Measurements from ENCODE around the gene ZNF584. TPM values are rescaled to one million over a fixed set of nuclear protein-coding genes. Genes with fewer than 3 reads are reported as not detected.

ZNF584 gene
- total and polyA plus RNA-seq, 10 of the 15 experiments (the other 5 are each of a cell fraction or from before 2014, with no cell fraction given): 2.0 to 10.7 (median 6.3) TPM

DNA sequence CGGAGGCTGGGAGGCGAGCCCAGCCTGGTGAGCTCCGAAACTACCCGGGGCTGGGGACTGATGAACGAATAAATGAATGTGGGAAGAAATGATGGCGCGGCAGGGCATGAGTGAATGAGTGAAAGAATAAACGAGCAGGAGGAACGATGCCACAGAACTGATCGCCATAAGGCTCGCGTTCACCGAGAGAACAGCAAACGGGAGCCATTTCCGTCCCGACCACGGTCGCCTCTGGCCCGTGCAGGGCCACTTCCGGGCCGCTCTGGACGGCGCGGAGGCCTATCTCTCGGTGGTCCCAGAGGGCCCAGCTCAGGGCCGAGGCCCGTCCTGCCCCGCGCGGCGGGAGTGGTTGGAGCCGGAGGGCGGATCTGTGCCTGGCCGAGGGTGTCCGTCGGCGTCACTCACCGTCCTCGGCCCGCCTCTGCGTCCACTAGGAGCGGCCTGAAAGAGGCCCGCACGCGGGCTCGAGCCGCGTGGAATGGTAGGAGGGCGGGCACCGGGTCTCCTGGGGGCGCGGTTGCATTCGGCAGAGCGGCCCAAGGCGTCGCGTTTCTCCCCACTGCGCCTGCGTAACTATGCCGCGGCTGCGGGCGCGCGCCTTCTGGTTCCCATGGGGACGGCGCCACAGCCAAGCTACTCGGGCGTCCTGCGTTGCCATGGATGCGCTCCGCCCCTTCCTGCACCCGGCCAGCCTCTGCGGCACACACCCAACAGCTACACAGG lies 46.0 kb upstream of the ZNF584 start, which contains the start of gene ZNF497 (continued):
- TF ChIP-seq ZSCAN29 (IDR thresholded peaks at IDR 0.05): no peak
- TF ChIP-seq SP1 (IDR thresholded peaks at IDR 0.05; ENCODE audit: low read depth, low read length): peak; percentile 38
- TF ChIP-seq STAT3 (IDR thresholded peaks at IDR 0.05; ENCODE audit: low read depth, low read length): no peak
- TF ChIP-seq JUND (IDR thresholded peaks at IDR 0.05; ENCODE audit: low read depth, low read length): no peak
- 0 out of 2 replicates have a peak, but pooled peaks have one; percentile 18 for TF ChIP-seq SREBF2 (IDR thresholded peaks at IDR 0.05; ENCODE audit: low read length)
- no peak for TF ChIP-seq HSF1 (IDR thresholded peaks at IDR 0.05; ENCODE audit: low read depth, low read length)
- TF ChIP-seq, protein P1, sequence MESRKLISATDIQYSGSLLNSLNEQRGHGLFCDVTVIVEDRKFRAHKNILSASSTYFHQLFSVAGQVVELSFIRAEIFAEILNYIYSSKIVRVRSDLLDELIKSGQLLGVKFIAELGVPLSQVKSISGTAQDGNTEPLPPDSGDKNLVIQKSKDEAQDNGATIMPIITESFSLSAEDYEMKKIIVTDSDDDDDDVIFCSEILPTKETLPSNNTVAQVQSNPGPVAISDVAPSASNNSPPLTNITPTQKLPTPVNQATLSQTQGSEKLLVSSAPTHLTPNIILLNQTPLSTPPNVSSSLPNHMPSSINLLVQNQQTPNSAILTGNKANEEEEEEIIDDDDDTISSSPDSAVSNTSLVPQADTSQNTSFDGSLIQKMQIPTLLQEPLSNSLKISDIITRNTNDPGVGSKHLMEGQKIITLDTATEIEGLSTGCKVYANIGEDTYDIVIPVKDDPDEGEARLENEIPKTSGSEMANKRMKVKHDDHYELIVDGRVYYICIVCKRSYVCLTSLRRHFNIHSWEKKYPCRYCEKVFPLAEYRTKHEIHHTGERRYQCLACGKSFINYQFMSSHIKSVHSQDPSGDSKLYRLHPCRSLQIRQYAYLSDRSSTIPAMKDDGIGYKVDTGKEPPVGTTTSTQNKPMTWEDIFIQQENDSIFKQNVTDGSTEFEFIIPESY (IDR thresholded peaks at IDR 0.05): no peak
- TF ChIP-seq ZNF622 (IDR thresholded peaks at IDR 0.05): no peak
- TF ChIP-seq, protein P2, sequence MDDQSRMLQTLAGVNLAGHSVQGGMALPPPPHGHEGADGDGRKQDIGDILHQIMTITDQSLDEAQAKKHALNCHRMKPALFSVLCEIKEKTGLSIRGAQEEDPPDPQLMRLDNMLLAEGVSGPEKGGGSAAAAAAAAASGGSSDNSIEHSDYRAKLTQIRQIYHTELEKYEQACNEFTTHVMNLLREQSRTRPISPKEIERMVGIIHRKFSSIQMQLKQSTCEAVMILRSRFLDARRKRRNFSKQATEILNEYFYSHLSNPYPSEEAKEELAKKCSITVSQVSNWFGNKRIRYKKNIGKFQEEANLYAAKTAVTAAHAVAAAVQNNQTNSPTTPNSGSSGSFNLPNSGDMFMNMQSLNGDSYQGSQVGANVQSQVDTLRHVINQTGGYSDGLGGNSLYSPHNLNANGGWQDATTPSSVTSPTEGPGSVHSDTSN (IDR thresholded peaks at IDR 0.05; ENCODE audit: insufficient replicate concordance, low read depth, low read length): peak; percentile 25
- TF ChIP-seq DPF2 (IDR thresholded peaks at IDR 0.05): no peak
- no peak for TF ChIP-seq MEF2A (IDR thresholded peaks at IDR 0.05; ENCODE audit: insufficient read depth, low read depth, low read length)
- peak; percentile 63; the same call in 1 of the 2 replicates for TF ChIP-seq PML (IDR thresholded peaks at IDR 0.05; ENCODE audit: low read length)
- TF ChIP-seq, protein P3, sequence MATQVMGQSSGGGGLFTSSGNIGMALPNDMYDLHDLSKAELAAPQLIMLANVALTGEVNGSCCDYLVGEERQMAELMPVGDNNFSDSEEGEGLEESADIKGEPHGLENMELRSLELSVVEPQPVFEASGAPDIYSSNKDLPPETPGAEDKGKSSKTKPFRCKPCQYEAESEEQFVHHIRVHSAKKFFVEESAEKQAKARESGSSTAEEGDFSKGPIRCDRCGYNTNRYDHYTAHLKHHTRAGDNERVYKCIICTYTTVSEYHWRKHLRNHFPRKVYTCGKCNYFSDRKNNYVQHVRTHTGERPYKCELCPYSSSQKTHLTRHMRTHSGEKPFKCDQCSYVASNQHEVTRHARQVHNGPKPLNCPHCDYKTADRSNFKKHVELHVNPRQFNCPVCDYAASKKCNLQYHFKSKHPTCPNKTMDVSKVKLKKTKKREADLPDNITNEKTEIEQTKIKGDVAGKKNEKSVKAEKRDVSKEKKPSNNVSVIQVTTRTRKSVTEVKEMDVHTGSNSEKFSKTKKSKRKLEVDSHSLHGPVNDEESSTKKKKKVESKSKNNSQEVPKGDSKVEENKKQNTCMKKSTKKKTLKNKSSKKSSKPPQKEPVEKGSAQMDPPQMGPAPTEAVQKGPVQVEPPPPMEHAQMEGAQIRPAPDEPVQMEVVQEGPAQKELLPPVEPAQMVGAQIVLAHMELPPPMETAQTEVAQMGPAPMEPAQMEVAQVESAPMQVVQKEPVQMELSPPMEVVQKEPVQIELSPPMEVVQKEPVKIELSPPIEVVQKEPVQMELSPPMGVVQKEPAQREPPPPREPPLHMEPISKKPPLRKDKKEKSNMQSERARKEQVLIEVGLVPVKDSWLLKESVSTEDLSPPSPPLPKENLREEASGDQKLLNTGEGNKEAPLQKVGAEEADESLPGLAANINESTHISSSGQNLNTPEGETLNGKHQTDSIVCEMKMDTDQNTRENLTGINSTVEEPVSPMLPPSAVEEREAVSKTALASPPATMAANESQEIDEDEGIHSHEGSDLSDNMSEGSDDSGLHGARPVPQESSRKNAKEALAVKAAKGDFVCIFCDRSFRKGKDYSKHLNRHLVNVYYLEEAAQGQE (IDR thresholded peaks at IDR 0.05; ENCODE audit: low read depth, low read length): no peak
- TF ChIP-seq, protein P4, sequence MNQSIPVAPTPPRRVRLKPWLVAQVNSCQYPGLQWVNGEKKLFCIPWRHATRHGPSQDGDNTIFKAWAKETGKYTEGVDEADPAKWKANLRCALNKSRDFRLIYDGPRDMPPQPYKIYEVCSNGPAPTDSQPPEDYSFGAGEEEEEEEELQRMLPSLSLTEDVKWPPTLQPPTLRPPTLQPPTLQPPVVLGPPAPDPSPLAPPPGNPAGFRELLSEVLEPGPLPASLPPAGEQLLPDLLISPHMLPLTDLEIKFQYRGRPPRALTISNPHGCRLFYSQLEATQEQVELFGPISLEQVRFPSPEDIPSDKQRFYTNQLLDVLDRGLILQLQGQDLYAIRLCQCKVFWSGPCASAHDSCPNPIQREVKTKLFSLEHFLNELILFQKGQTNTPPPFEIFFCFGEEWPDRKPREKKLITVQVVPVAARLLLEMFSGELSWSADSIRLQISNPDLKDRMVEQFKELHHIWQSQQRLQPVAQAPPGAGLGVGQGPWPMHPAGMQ (IDR thresholded peaks at IDR 0.05; ENCODE audit: borderline replicate concordance): no peak
- TF ChIP-seq CREM (IDR thresholded peaks at IDR 0.05; ENCODE audit: low read depth): no peak
- no peak for TF ChIP-seq TARDBP (IDR thresholded peaks at IDR 0.05; ENCODE audit: borderline replicate concordance)
- peak; percentile 89; the same call in 1 of the 2 replicates for TF ChIP-seq NBN (IDR thresholded peaks at IDR 0.05)
- TF ChIP-seq SUZ12 (IDR thresholded peaks at IDR 0.05; ENCODE audit: unreplicated experiment): no peak
- 0 out of 2 replicates have a peak, but pooled peaks have one; percentile 45 for TF ChIP-seq CREB1 (IDR thresholded peaks at IDR 0.05; ENCODE audit: low read depth)
- no peak for TF ChIP-seq EZH2 (IDR thresholded peaks at IDR 0.05; ENCODE audit: borderline replicate concordance, control insufficient read depth, low read depth, low read length)
- no peak for TF ChIP-seq RCOR1 (conservative IDR thresholded peaks at IDR 0.05; ENCODE audit: low read depth, low read length)
- TF ChIP-seq HCFC1 (IDR thresholded peaks at IDR 0.05; ENCODE audit: low read length): peak; percentile 73
